ENCODE data around the gene FBXL16. TPM values are rescaled to one million over a fixed set of nuclear protein-coding genes. Genes with fewer than 3 reads are reported as not detected.
"Not testable (repeated sequence)": the region's sequence is repeated elsewhere in the genome, so short reads cannot be mapped to it uniquely, and the experiment has no call there.

Gene FBXL16
- total and polyA plus RNA-seq, 3 donors from 2014 or later = 15.8 to 23.4 (median 16.1) TPM

DNA sequence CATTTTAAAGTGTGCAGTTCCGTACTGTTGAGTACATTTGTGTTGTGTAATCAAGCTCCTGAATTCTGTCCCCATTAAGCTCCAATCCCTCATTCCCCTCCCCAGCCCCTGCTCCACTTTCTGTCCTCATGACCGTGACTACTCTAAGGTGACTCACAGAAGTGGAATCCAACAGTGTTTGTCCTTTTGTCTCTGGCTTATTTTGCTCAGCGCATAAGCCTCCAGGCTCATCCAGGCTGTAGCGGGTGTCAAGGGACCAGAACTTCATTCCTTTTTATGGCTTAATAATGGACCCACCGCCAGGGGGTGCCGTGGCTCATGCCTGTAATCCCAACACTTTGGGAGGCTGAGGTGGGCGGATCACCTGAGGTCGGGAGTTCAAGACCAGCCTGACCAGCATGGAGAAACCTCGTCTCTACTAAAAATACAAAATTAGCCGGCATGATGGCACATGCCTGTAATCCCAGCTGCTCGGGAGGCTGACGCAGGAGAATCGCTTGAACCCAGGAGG is 7.2 kb upstream of the FBXL16 start:
- H3K9me3 ChIP-seq; H3K36me3 ChIP-seq (ENCODE audit: low read depth, missing control alignments); H3K27me3 ChIP-seq; H3K27ac ChIP-seq; H3K4me3 ChIP-seq; intact Hi-C loops (cut with DNase I; ENCODE audit: low total_unique reads); DNase-seq: not testable (repeated sequence)
- peaks cover 22% of the 10 kb centered on the region for H3K4me1 ChIP-seq
- TF ChIP-seq, protein P1, sequence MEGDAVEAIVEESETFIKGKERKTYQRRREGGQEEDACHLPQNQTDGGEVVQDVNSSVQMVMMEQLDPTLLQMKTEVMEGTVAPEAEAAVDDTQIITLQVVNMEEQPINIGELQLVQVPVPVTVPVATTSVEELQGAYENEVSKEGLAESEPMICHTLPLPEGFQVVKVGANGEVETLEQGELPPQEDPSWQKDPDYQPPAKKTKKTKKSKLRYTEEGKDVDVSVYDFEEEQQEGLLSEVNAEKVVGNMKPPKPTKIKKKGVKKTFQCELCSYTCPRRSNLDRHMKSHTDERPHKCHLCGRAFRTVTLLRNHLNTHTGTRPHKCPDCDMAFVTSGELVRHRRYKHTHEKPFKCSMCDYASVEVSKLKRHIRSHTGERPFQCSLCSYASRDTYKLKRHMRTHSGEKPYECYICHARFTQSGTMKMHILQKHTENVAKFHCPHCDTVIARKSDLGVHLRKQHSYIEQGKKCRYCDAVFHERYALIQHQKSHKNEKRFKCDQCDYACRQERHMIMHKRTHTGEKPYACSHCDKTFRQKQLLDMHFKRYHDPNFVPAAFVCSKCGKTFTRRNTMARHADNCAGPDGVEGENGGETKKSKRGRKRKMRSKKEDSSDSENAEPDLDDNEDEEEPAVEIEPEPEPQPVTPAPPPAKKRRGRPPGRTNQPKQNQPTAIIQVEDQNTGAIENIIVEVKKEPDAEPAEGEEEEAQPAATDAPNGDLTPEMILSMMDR (IDR thresholded peaks at IDR 0.05) = peak; percentile 7 to 27 (median 18)
- 45 to 58% methylated on average over 6 to 13 of the region's 13 CpGs for WGBS, 2 donors

DNA sequence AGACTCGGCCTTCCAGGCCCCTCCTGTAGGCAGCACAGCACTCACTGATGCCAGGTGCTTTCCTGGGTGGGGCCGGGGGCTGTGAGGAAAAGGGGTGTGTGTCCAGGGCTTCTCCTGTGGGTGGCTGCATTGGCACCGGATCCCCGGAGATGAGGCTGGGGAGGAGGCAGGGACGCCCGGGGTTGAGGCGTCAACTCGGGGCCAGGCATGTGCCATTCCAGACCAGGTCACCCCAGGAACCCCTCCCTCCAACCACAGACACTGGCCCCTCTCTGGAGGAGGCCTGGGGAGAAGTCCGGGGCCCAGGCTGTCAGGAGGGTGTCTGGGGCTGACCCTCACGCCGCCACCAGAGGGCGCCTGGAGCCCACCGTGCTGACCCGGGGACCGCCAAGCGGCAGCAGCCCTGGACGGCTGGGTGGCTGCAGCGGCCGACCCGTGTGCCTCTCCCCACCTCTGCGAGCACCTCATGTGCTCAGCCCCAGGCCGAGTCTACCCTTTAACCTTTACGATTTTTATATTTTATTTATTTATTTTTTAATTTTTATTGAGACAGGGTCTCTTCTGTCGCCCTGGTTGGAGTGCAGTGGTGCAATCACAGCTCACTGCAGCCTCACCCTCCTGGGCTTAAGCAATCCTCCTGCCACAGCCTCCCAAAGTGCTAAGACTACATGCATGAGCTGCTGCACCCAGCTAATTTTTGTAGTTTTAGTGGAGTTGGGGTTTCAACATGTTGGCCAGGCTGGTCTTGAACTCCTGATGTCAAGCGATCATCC is 6.1 kb upstream of the FBXL16 start:
- Histone ChIP-seq H3K4me3 (no peak overlapping the region), H3K4me1 (peaks cover 22% of the 10 kb centered on the region), H3K27me3 (no peaks in the 10 kb centered on the region), H3K36me3 (ENCODE audit: low read depth, missing control alignments) (no peaks in the 10 kb centered on the region), H3K27ac (no peak overlapping the region), H3K9me3 (no peaks in the 10 kb centered on the region)
- 23 to 33% methylated on average over 18 to 25 of the region's 25 CpGs for WGBS, 2 donors
- peak; percentile 72 for DNase-seq
- TF ChIP-seq, protein P1 (IDR thresholded peaks at IDR 0.05) = peak; percentile 57 to 89 (median 82)
- no peak for TF ChIP-seq POLR2A (IDR thresholded peaks at IDR 0.05)
- intact Hi-C loops (cut with DNase I; ENCODE audit: low total_unique reads) = no loop called here

DNA sequence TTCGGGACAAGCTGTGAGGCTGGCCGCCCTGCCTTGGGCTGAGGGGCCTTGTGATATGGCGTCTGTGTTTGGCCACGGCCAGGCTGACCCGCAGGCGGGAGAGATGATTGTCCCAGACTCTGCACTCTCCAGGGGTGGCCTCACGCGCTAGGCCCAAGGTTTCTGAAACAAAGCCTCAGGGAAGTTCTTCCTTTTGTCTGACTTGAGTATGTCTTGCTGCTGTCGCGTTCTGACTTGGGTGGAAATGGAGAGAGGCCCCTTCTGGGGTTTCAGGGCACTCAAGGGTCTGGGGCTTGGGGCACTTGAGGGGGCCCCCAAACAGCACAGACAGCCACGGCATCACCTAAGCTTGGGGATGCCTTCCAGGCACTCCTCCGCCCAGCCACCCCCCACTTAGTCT is 5.5 kb upstream of the FBXL16 start:
- H3K4me1 ChIP-seq = peaks cover 15% of the 10 kb centered on the region
- H3K27me3 ChIP-seq = no peaks in the 10 kb centered on the region
- no peak overlapping the region for H3K4me3 ChIP-seq
- H3K27ac ChIP-seq = no peak overlapping the region
- no peaks in the 10 kb centered on the region for H3K9me3 ChIP-seq
- no peaks in the 10 kb centered on the region for H3K36me3 ChIP-seq (ENCODE audit: low read depth, missing control alignments)
- no peak for TF ChIP-seq POLR2A (IDR thresholded peaks at IDR 0.05)
- TF ChIP-seq, protein P1 (IDR thresholded peaks at IDR 0.05) = no peak
- DNase-seq = no peak
- 76 to 81% methylated on average over 4 to 12 of the region's 12 CpGs for WGBS, 2 donors
- intact Hi-C loops (cut with DNase I; ENCODE audit: low total_unique reads) = no loop called here

DNA sequence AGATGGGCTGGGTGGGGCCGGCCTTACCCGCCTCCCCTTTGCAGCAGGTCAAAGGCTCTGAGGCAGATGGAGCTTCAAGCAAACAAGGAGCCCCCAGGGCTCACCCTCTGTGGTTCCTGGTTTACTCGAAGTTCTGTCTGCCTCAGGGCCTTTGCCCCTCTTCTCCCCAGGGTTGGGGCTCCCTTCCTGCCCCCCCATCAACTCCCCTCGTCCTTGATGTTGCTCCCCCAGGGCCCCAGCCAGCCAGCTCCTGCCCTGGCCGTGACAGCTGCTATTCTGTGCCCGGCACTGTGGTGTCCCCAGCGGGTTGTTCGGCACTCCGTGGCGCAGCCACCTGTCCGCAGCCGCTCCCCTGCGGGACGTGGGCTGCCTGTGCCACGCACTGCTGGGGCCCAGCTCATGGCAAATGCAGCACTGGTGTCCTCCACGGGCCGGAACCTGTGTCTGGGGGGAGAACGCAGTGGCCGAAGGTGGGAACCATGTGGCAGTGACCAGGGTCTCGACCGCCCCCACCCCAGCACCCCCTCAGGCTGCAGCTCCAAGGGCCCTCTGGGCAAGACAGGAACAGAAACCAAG is 5.0 kb upstream of the FBXL16 start:
- Histone ChIP-seq H3K9me3 (no peaks in the 10 kb centered on the region), H3K36me3 (ENCODE audit: low read depth, missing control alignments) (no peaks in the 10 kb centered on the region), H3K4me3 (no peak overlapping the region), H3K4me1 (peaks cover 12% of the 10 kb centered on the region), H3K27ac (no peak overlapping the region), H3K27me3 (no peaks in the 10 kb centered on the region)
- intact Hi-C loops (cut with DNase I; ENCODE audit: low total_unique reads) = no loop called here
- TF ChIP-seq, protein P1 (IDR thresholded peaks at IDR 0.05) = no peak
- TF ChIP-seq POLR2A (IDR thresholded peaks at IDR 0.05) = no peak
- WGBS, 2 donors = 48 to 70% methylated on average over 3 to 21 of the region's 21 CpGs
- no peak for DNase-seq
